Left kidney (tissue), 2 donors: ENCODE data around the gene LHFPL2. TPM values are rescaled to one million over a fixed set of nuclear protein-coding genes. Genes with fewer than 3 reads are reported as not detected.
A peak's percentile ranks its signal among the peaks of the same experiment; 100 is the strongest.

ENCODE experiments used
- DNase-seq: peaks from one replicate; pipeline ENCODE4 v3.0.0-alpha.2; 2013
- polyA plus RNA-seq: library from polyadenylated mRNA; unstranded; fragments of 120-200 nt; gene quantifications from one replicate; pipeline ENCODE4 v1.2.1, GENCODE V29; 2013; ENCODE audit not compliant: insufficient read length

The LHFPL2 gene
- polyA plus RNA-seq, 1 donor, result 56.2 TPM

DNA sequence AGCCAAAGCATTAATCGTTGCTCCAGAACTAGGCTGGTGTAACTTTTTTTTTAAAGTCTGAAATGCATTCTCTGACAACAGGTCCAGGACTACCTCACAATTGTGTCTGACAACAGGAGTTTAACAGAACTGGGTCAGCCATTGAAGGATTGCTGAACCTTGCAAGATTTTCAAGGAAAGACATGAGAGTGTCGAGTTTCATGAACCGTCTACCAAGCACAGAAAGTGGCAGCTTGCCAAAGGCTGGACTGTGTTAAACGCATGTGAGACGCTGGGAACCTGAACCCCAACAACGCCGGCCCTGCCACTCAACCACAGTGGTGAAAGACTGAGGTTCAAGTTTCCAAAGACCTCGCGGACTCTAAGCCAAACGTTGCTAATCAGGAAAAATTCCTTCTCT is 79.1 kb downstream of the LHFPL2 start:
- peak; percentile 93 for DNase-seq

DNA sequence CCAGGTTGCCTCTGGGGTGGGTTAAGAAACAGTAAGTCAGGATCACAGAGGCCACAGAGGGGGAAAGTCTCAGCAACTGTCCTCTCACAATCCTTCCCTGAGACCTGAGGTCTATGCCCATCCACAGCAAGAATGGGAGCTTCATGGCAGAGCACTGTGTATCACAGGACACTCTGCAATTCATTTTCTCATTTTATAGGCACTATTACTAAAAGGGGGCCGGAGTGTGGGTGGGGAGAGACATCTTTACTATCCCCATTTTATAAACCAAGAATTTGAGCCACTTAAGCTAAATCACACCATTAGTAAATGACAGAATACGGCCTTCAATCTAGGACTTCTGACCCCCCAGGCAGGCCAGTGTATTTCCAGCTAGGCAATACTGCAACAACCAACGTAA is 79.9 kb downstream of the LHFPL2 start:
- no peak for DNase-seq

DNA sequence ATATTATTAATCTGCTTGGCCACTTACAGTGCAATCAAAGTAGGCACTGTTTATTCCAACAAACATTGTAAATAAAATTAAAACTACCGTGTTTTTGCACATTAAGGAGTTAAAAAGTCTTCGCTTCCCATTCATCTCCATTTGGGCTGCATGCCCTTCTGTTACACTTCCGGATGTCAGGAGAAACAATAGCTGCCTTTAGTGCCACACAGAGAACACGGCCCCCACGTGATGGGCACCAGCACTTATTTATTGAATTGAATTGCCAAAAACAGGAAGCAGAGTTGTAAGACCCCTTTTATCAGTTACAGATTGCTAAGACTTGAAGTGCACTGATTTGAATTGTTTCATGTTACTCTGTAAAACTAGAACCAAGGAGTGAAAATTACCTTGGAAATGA is 80.4 kb downstream of the LHFPL2 start:
- DNase-seq, result no peak

DNA sequence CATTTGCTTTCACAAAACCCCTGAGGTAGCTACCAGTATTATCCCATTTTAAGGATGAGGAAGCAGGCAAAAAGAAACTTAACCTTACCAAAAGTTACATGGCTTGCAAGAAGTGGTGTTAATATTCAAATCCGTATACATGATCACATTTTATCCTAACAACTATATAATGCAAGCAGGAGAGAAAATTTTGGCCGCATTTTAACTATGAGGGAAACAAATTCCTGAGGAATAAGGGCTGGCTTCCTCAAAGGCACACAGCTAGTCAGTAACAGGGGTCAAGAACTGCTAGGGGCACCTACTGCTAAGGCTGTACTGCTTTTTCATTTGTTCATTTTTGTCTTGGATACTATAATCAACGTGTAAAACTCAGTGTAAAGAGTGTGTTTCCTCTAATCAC is 81.0 kb downstream of the LHFPL2 start:
- DNase-seq, result no peak

DNA sequence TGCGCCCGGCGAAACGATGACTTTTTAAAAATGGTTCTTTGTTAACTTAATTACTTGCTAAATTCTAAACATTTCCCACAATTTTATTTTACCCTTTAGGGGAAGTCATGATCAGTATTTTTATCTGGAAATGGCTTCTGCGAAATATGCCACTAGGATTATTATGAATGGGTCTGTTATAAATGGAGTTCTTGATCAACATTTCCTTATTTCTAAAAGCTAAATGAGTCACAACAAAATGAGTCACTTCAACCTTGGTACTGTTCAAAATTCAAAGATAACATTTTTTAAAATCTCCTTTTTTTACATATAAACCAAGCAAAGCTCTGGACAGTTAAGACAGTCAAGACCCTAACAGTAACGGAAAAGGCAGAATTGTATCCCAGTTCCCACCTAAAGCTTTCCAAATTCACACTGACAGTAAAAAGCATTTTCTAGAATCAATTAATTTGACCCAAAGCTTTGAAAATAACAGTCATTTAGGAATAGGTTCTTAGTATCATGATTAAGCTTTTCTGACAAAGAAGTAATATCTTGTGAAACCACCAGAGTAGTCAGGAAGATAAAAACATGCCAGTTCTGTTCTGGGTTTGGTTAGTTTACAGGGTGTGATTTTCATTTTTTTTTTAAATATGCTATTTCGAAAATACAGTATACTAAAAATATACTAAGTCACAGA is 81.7 kb downstream of the LHFPL2 start:
- DNase-seq, result no peak

DNA sequence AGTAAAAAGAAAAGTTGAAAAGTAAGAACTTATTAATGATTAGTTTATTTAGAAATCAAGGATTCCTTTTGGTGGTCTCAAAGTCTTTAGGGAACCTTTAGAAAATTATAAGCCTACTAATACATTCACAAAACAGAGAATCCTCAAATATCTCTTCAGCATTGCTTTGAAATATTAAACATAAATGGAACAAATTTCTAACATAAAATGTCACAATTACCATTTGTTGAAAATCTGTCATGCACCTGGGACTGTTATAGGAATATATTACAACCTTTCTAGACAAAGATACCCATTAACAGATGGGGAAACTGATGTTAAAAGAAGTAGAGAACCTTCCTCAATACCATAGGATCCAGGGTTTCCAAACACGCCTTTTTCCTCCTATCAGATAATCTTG is 83.2 kb downstream of the LHFPL2 start:
- no peak for DNase-seq

DNA sequence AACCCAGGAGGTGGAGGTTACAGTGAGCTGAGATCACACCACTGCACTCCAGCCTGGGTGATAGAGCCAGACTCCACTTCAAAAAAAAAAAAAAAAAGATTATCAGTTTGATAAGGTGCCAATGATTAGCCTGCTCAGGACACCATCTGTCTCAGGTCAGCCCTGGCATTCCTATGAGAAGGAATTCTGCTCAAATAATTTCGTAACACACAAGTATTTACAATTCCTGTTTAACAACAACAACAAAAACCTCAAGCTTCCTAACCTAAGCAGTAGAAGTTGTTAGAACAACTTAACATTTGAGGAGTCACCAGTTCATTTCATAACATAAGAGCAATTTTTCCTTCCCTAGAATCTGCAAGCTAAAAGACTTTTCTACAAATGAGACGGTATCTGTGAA is 85.0 kb downstream of the LHFPL2 start:
- DNase-seq, result no peak

DNA sequence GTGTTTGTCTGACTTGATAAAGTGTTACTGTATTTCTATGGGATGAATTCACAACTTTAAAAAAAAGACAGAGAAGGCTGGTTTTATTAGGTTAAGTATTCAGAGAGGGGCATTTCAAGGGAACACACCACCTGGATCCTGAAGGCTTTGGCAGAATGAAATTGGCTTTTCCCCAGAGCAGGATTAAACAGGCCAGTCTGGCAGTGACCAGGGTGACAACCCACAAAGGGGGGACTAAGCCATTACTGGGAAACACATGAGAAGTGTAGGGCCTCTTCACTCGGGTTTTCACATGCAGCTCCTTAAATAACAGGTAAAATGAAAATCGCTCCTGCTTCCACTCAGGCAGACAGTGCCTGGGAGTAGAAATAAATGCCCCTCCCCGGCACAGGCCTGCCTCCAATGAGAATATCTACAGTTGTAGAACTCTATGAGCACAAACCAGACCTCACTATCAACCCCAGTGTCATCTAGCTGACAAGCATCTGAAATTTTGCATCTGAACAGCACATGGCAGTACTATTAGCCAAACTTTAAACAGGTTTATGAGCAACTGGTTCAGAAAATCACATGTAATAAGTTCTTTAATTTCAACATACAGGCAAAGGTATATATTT is 85.8 kb downstream of the LHFPL2 start:
- DNase-seq, result no peak

DNA sequence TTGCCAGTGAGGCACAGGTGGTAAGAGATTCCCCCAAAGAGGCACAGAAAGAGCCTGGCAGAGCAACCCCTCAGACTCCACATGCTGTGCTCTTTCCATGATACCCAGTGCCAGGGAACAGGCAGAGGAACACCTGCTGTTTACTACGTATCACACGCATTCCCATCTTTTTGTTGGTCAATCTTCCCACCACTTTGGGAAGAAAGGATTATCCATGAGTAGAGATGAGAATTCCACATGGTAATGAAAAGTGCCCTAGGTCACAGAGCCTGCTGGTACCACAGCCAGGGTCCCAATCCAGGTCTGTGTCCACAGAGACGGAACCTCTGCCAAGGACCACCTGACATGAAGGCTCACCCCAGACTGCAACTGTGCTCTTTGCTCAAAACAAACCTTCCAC is 86.6 kb downstream of the LHFPL2 start:
- no peak for DNase-seq

DNA sequence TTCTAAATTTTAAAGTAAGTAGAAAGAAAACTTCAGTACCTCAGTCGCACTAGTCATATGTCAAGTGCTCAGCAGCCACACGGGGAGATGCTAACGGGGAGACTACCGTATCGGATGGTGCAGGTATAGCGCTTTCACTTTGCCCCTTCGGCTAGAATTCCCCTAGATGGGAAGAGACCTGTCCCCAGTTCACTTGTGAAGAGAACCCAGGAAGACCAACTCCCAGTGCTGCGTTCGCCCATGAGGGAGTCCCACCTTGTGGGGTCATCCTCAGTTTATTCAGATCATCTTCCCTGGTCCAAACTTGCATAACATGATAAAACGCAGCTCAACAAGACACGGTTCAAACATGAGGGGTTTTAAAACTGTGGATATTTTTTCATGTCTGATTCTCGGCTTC is 87.3 kb downstream of the LHFPL2 start:
- no peak for DNase-seq

DNA sequence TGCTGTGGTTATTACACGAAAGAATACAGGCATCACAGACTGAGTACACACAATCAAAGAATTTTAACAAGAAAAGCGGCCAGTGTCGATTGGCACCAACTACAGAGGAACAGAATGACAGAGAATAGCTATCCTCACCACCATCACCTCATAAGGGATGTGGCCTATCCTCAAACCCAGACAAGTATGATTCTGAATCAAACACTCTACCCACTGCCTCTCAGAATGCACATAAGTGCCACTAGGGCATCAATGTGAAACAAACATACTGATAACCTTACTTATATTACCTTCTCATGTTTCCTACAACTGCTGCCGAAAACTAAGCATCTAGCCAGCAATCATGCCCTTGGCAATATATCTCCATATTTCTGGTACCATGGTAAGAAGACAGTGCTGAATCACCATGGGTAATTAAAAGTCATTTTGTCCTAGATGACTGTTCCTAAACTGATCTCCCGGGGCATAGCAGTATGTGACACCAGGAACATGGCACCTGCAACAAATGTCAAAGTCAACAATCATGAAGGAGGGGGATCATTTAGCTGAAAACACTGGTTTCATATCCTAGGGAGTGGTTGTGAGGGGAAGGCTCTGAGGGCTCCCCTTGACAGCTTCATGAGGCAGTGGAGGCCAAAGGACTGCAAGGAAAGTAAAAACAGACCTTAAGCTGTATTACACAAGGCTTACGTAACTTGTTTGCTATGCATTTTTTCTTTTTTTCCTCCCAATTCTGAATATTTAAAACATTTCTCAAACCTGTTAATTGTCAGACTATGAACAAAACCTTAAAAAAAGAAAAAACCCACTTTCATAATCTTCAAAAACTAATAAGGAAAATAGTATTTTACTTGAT is 88.3 kb downstream of the LHFPL2 start:
- no peak for DNase-seq

DNA sequence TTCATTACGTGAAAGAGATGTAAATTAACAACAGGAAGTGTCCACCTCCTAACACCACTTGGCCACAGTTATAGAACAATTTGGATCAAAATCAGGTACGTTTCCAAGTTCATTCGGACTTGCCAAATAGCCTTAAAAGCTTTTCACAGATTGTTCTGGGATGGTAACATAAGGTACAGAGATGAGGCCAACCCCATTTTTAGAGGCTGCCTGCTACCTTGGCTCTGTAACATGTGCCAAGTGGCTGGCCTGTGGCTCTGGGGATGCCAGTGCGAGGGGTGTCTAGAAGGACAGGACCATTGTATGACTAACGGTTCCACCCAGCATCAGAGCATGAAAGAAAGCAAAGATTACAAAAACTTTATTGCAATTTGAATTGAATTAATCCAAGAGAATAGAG is 91.0 kb downstream of the LHFPL2 start:
- DNase-seq, result no peak

DNA sequence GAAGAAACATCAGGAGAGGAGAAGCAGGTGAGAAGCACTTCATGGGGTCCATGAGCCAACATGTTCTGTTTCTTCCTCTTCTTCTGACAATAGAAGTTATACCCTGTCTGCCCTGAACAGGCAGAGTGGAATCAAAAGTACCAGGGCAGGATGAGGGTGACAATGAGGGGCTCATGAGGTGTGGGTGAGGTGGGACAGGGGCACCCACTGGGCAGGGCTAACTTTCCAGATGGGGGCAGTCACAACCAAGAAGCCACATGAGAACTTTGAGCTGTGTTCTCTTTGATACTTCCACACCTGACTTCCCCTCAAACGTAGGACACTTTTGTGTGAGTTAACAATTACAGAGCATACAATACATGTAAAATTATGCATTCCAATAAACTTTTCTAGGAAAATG is 92.7 kb downstream of the LHFPL2 start:
- DNase-seq, result no peak

DNA sequence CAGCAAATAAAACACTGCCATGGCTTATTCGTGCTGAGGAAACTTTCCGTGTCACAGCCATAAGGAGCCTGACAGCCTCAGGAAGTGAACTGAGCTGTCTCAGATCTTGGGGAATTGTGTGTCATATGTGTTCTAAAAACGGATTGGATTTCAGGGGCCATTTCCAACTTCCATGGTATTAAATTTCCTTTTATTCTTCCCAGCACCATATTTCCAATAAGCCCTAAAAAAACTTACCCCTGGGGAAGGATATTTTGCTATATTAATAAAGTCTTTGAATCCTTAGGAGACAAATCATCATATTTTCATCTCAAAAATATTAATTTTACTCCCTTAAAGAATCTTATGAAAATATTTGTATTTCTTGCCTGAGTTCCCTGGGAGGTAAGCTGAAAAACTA is 93.9 kb downstream of the LHFPL2 start:
- DNase-seq, result no peak

DNA sequence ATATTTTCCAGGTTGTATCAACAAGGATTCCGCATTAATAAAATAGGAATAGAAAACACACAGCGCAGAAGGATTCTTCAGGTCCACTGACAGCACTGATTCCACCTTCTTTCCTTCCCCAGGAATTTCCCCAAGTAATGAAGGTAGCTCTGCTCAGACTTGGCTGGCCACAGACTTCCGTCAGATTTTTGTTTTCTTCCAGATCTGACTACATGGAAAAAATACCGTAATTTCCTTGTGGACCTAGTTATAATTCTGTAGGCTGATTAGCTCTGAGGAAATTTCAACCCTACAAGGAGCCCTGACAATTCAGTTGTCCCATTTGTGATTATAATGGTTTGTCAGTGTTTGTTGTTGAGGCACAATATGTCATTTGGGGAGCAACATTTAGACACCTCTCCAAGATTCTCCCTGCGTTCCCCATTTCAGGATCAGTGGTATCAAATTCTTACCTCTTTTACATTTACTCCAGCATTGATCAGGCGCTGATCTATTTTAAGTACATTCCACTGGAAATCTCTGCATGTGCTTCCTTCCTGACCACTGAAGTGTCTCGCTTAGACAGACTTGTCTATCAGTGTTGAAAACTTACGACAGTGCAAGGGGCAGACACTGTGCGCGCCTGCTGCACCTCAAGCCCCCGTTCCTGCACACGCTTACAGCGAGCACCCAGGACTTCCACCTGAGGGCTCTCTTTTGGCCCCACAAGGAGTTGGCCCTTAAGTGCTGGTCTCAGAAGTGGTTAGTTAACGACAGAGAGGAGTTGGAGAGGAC is 94.8 kb downstream of the LHFPL2 start:
- DNase-seq, result no peak

DNA sequence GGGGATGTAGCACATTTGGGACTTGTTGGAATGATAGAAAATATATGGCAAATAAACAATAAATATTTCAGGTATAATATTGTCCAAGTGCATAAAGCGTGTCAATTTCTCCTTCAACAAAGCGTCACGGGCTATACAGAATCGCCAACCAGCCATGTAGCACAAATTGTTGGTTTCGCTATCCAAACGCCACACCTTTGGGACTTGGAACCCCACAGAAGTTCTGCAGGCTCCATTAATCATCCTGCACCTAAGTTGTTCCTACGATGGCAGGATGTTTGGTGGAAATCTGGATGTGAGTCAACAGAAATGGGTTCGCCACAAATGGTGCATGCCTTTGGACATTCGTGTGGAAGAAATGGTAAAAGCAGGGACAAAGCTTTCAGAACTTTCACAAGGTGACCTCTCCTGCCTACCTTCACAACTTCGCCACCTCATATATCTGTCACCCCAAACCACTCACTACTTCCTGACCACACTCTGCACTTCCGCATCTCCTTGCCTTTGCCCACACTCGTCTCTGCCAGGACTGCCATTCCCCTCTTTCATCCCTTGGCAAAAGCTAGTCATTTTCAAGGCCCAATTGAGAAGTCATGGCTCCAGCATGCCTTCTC is 95.7 kb downstream of the LHFPL2 start:
- no peak for DNase-seq

DNA sequence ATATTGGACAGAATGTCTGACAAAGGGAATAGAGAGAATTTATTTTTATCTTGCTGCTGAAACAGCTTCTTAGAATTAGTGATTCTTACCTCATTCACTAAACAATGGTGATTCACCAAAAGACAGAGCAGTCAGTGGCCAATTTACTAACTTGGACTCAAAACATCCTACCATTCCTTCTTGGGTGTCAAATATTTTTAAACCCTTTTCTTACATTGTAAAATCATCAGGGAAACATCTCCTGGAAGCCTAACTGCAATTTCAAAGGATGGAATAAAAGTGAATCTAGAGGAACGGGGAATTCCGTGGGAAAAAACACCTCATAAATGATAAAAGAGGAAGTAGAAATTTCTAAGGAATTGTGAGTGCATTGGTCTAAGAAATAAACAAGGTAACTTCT is 97.7 kb downstream of the LHFPL2 start:
- DNase-seq, result no peak

DNA sequence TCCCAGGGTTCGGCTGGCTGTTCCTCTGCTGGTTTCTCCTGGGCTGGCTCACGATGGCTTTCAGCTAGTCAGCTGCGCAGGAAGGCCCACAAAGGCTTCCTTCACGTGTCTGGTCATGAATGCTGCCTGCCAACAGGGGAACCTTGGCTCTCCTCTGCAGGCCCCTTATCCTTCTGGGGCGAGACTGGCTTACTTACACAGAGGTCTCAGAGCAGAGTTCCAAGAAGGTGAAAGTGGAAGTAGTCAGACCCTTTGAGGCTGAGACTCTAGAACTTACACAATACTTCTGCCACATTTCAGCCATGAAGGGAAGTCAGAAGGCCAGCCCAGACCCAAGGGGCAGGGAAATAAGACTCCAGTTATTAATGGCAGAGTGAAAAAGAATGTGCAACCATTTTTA is 99.5 kb downstream of the LHFPL2 start:
- DNase-seq, result no peak

DNA sequence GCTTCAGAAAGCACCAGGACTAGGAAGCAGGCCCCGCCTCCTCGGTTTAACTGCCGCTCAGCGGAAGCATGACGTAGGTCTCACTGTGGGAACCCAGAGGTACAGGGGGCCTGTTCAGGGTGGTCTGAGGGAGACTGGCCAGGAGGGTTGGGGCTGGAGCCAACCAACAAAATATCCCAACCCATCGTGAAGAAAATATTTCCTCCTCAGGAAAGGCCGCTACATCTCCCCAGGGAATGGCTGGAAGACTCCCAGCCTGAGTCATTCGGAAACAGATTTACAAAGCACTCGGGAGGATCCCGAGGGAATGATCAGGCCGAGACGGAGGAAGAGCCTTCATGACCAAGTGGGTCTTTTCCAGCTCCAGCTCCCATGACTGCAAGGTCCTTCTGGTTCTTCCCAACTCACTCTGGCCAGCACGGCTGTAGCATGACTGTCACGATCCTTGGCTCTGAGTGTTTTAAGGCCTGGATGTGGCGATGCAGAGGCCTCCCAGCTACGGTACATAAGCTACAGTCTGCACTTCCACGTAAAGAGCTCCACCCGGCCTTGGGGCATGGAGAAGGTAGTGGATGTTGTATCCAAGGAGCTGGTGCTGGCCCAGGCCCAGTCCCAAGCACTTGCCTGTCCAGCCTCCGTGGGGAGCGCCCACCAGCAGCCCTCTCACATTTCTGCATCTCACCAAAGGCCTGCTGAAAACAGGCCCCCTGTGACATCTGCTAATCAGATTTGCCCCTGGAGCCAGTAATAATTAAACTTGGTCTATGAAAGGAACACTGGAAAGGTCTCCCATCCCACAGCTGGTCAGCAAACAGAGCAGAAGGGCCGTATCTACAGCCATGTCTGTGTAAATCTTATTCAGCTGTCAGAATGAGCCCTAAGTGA is 100.6 kb downstream of the LHFPL2 start:
- peak; percentile 72 for DNase-seq

DNA sequence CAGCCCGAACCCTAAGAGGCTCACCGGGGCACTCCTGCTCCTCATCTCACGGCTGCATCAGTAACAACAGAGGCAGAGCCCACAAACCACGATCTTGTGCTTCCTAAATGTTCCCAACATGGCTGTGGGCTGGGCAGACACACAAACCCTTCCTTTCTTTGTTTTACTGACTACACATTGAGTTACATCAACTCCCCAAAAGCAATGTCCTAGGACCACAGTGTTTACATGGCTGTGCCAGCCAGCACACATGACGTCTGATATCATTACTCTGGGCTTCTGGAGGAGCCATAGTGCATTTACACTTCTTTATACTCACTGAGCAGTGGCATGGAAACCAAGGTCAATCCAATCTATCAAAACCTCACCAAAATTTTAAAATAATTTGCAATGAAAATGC is 101.4 kb downstream of the LHFPL2 start:
- DNase-seq, result no peak
